ENCODE results near the gene MYL4. TPM values are rescaled to one million over a fixed set of nuclear protein-coding genes. Genes with fewer than 3 reads are reported as not detected.
"Not testable (repeated sequence)": the region's sequence is repeated elsewhere in the genome, so short reads cannot be mapped to it uniquely, and the experiment has no call there.

Gene MYL4
- not detected for total RNA-seq

DNA sequence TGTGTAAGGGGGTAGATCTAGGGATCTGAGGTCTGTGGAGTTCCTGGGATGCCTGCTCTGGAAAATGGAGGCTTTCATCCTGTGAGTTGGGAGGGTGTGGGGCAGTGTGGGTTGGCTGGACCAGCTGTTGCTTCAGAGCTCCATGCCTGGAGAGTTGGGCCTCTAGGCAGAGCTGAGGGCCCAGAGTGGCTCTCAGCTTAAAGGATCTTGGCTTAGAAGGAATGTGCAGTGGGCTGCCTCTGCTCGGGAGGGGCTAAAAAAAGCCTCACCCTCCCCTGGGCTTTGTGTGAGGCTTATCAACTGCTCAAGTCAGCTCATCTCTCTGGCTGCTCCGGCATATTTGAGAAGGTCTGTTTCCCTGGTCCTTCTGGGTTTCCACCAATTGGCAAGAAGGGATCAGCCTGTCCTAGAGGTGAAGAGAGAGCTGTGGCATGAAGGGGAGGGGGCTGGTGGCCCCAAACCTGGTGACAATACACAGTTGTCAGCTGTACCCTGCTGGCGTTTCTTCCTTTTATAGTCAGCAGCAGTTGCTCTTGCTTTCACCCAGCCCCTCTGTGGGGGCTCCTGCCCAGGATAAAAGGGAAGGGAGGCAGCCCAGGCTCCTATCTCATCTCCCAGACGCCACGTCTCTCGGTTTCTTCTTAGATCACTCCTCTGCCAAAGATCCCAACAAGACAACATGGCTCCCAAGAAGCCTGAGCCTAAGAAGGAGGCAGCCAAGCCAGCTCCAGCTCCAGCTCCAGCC, at the start of gene MYL4:
MYL4 (plus strand) TSS at position 605 of the 745 bp plus-strand sequence; CDS start at position 680, 75 bp downstream.
- H3K27ac Mint-ChIP-seq, result no peak within 1 kb of the TSS
- intact Hi-C loops (cut with micrococcal nuclease), result no loop called here

DNA sequence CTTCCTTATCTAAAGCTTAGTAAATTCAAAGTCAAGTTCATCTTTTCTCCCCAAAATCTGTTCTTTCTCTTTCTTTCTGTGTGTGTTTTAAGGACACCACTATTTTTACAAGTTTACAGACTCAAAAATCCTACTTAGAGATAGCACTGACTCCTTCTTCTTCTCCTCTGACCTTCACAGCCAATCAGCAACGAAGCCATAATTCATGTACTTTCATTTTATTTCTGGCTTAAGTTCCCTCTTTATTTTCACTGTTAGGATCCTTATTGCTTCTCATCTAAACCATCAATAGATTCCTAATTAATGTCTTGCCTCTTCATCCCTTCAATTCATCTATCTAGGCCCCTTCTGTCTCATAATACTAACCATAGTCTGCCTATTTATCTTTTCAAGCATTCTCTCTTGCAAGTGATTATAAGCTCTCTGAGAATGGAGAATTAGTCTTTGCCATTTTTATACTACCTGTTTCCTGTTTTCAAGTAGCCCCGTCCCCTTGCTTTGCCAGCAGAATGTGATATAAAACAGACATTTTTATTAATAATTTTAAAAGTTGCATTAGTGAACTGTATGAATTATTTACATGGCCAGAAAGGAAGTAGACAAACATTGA, 47.0 kb upstream of the MYL4 start:
- CTCF ChIA-PET, result interaction anchor here (0.7 to 1.4 kb wide), 3 partner anchors 10 to 221 kb away, joined by 3 read pairs; no protein-coding TSS in a partner anchor
- no peak for ATAC-seq
- intact Hi-C loops (cut with micrococcal nuclease), result no loop called here
- H3K9me3 Mint-ChIP-seq, result no peaks in the 10 kb centered on the region
- H3K4me1 Mint-ChIP-seq (ENCODE audit: low read depth), result peaks cover 23% of the 10 kb centered on the region
- H3K4me3 Mint-ChIP-seq, result no peak overlapping the region
- H3K27me3 Mint-ChIP-seq, result no peaks in the 10 kb centered on the region
- peaks cover 16% of the 10 kb centered on the region for H3K36me3 Mint-ChIP-seq (ENCODE audit: low read depth)
- TF ChIP-seq, protein P1, sequence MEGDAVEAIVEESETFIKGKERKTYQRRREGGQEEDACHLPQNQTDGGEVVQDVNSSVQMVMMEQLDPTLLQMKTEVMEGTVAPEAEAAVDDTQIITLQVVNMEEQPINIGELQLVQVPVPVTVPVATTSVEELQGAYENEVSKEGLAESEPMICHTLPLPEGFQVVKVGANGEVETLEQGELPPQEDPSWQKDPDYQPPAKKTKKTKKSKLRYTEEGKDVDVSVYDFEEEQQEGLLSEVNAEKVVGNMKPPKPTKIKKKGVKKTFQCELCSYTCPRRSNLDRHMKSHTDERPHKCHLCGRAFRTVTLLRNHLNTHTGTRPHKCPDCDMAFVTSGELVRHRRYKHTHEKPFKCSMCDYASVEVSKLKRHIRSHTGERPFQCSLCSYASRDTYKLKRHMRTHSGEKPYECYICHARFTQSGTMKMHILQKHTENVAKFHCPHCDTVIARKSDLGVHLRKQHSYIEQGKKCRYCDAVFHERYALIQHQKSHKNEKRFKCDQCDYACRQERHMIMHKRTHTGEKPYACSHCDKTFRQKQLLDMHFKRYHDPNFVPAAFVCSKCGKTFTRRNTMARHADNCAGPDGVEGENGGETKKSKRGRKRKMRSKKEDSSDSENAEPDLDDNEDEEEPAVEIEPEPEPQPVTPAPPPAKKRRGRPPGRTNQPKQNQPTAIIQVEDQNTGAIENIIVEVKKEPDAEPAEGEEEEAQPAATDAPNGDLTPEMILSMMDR (IDR thresholded peaks at IDR 0.05), result no peak
- POLR2A ChIA-PET, result no interaction called here
- no peak for DNase-seq
- peak overlapping the region; percentile 14 for H3K27ac Mint-ChIP-seq

More for the DNA sequence above, at the start of gene MYL4:
- Mint-ChIP-seq H3K4me1 (ENCODE audit: low read depth) (peaks cover 36% of the 10 kb centered on the region), H3K27me3 (no peaks in the 10 kb centered on the region), H3K9me3 (no peaks in the 10 kb centered on the region), H3K36me3 (ENCODE audit: low read depth) (no peaks in the 10 kb centered on the region), H3K4me3 (no peak within 1 kb of the TSS)
- ChIA-PET POLR2A (no interaction called here), CTCF (interaction anchor here (0.9 to 1.3 kb wide), 2 partner anchors 107 to 407 kb away, joined by 3 to 5 read pairs; no protein-coding TSS in a partner anchor)
- no peak for ATAC-seq
- TF ChIP-seq, protein P1 (IDR thresholded peaks at IDR 0.05), result no peak
- DNase-seq, result no peak

GRCh38 chr17:47164263-47164662, 44.9 kb upstream of the MYL4 start:
- no peak overlapping the region for H3K27ac Mint-ChIP-seq

DNA sequence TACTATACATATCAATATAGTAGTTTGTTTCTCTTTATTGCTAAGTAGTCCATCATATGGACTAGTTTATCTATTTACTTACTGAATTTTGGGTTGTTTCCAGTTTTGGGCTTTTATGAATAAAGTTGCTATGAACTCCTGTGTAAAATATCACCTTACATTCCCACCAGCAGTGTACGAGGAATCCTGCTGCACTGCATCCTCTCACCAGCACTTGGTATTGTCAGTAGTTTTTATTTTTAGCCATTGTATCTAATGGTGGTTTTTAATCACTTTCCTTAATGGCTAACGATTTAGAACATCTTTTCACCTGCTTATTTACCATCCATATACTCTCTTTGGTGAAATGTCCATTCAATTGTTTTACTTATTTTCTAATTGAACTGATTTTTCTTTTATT, 44.0 kb upstream of the MYL4 start:
- peaks cover 26% of the 10 kb centered on the region for H3K36me3 Mint-ChIP-seq (ENCODE audit: low read depth)
- intact Hi-C loops (cut with micrococcal nuclease), result no loop called here

More at GRCh38 chr17:47164263-47164662, 44.9 kb upstream of the MYL4 start:
- intact Hi-C loops (cut with micrococcal nuclease), result no loop called here
- peaks cover 26% of the 10 kb centered on the region for H3K36me3 Mint-ChIP-seq (ENCODE audit: low read depth)
- no peaks in the 10 kb centered on the region for H3K27me3 Mint-ChIP-seq
- H3K9me3 Mint-ChIP-seq, result no peaks in the 10 kb centered on the region
- ATAC-seq, result no peak
- TF ChIP-seq, protein P1 (IDR thresholded peaks at IDR 0.05), result no peak
- ChIA-PET CTCF (no interaction called here), POLR2A (no interaction called here)
- peaks cover 23% of the 10 kb centered on the region for H3K4me1 Mint-ChIP-seq (ENCODE audit: low read depth)
- no peak overlapping the region for H3K4me3 Mint-ChIP-seq
- DNase-seq, result no peak

GRCh38 chr17:47166854-47167253, 42.3 kb upstream of the MYL4 start:
- POLR2A ChIA-PET, result interaction anchor here (0.6 kb wide), 1 partner anchor 34 kb away, joined by 3 read pairs; no protein-coding TSS in a partner anchor
- Mint-ChIP-seq H3K36me3 (ENCODE audit: low read depth) (peaks cover 22% of the 10 kb centered on the region), H3K4me1 (ENCODE audit: low read depth) (peaks cover 25% of the 10 kb centered on the region)
- DNase-seq; CTCF ChIA-PET; intact Hi-C loops (cut with micrococcal nuclease); H3K4me3 Mint-ChIP-seq; ATAC-seq; H3K27ac Mint-ChIP-seq; H3K27me3 Mint-ChIP-seq; H3K9me3 Mint-ChIP-seq: not testable (repeated sequence)

More for the DNA sequence above, 44.0 kb upstream of the MYL4 start:
- ChIA-PET POLR2A (no interaction called here), CTCF (interaction anchor here (1.6 kb wide), 1 partner anchor 150 kb away, joined by 4 read pairs; no protein-coding TSS in a partner anchor)
- Mint-ChIP-seq H3K4me3 (no peak overlapping the region), H3K27ac (no peak overlapping the region), H3K9me3 (no peaks in the 10 kb centered on the region), H3K27me3 (no peaks in the 10 kb centered on the region), H3K4me1 (ENCODE audit: low read depth) (peaks cover 23% of the 10 kb centered on the region)
- TF ChIP-seq, protein P1 (IDR thresholded peaks at IDR 0.05), result no peak
- DNase-seq (no peak), ATAC-seq (no peak)

DNA sequence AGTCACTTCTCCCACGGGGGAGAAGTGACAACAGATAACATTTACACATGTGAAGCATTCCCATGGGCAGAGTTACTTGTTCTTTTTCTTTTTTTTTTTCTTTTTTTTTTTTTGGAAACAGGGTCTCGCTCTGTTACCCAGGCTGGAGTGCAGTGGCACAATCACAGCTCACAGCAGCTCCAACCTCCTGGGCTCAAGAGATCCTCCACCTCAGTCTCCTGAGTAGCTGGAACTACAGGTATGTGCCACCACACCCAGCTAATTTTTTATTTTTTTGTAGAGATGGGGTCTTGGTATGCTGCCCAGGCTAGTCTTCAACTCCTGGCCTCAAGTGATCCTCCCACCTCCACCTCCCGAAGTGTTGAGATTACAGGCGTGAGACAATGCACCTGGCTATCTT, 40.3 kb upstream of the MYL4 start:
- ATAC-seq; H3K4me3 Mint-ChIP-seq; H3K27ac Mint-ChIP-seq; DNase-seq; intact Hi-C loops (cut with micrococcal nuclease); H3K9me3 Mint-ChIP-seq; POLR2A ChIA-PET; H3K27me3 Mint-ChIP-seq; CTCF ChIA-PET: not testable (repeated sequence)
- H3K36me3 Mint-ChIP-seq (ENCODE audit: low read depth), result peaks cover 18% of the 10 kb centered on the region
- peaks cover 16% of the 10 kb centered on the region for H3K4me1 Mint-ChIP-seq (ENCODE audit: low read depth)

All from activated CD8-positive, alpha-beta T cell treated with anti-CD3 and anti-CD28 coated beads for 36 hours (primary cell).